Erythroblast (primary cell): ENCODE data around the gene LIX1.

Source experiments
- GATA1 ChIP-seq: IDR thresholded peaks from 2 replicates; pipeline ENCODE4 v1.6.1; 2011; ENCODE audit warnings: low read depth, mild to moderate bottlenecking, control low read depth, low read length, moderate library complexity
- POLR2A ChIP-seq: IDR thresholded peaks from 2 replicates; pipeline ENCODE4 v1.6.1; 2011; ENCODE audit warnings: mild to moderate bottlenecking, low read length

- TF ChIP-seq POLR2A: no peak
- no peak for TF ChIP-seq GATA1
These were observed 23.4 kb downstream of the LIX1 start for GRCh38 chr5:97119007-97119390.
